ENCODE measurements around the gene NOL11. TPM values are rescaled to one million over a fixed set of nuclear protein-coding genes. Genes with fewer than 3 reads are reported as not detected.

Gene NOL11
- total RNA-seq, 2 donors from 2014 or later, result 18.6 to 18.9 TPM

DNA sequence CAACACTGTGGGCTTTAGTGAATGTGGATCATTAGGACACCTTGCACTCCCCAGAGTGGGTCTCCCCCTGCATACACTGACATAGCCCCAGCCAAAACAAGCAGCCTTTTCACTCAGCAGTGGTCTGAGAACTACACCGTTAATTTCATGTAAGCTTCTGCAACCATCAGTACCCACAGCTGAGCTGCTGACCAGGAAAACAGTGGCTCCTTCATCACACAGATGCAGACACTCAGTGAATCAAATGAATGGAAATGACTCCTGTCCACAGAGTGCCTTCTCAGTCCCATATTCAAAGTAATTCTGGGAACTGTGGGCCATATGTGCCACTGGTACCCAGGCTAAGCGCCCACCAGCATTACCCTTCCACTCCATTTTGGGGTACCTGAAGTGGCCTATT lies 39.3 kb upstream of the NOL11 start:
- no peak for DNase-seq (ENCODE audit: low spot score)
- Histone ChIP-seq H3K36me3 (no peaks in the 10 kb centered on the region), H3K4me1 (peaks cover 0 to 23% of the 10 kb centered on the region in 2 donors), H3K4me3 (no peak overlapping the region), H3K9me3 (no peaks in the 10 kb centered on the region), H3K27ac (no peak overlapping the region), H3K27me3 (no peaks in the 10 kb centered on the region)
- no peak for TF ChIP-seq CTCF (IDR thresholded peaks at IDR 0.05)

DNA sequence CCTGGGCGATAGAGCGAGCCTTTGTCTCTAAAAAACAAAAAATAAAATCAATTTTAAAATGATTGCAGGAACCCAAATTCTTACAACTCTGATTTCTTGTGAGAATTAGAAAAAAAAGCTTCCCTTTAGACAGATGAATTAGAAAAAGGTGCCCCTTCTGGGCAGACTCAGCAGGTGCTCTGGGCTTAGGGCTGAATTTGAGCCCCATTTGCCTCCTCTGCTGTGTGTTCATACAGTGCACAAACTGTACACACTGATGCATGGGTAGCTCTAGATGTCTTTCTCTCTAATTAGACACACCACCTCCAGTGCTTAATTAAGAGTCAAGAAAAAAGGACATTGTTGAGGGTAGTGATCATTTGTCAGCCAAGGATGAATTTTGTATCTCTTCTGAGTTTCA lies 38.5 kb upstream of the NOL11 start:
- Histone ChIP-seq H3K4me3 (no peak overlapping the region), H3K27me3 (no peaks in the 10 kb centered on the region), H3K27ac (no peak overlapping the region), H3K36me3 (no peaks in the 10 kb centered on the region), H3K4me1 (peaks cover 0 to 23% of the 10 kb centered on the region in 2 donors), H3K9me3 (no peaks in the 10 kb centered on the region)
- DNase-seq (ENCODE audit: low spot score), result no peak
- TF ChIP-seq CTCF (IDR thresholded peaks at IDR 0.05), result no peak

DNA sequence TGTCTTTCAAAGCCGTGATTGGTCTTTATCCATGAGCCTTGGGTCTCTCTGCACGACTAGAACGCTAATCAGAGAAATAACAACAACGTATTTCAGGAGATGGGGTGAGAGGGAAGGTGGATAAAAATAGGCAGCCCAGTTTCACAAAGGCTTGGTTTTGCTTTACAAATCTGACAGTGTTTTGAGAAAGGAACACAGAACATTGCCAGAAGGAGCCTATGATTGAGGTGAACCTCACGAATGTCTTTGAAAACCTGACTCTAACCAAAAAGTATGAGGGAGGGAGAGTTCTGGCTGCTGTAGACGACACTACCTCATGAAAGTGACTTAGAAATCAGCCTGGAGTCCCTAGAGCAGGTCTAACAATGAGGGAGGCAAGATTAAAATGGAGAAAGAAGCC lies 38.0 kb upstream of the NOL11 start:
- no peak for DNase-seq (ENCODE audit: low spot score)
- H3K4me1 ChIP-seq, result peaks cover 0 to 23% of the 10 kb centered on the region in 2 donors
- no peaks in the 10 kb centered on the region for H3K27me3 ChIP-seq
- no peak overlapping the region for H3K27ac ChIP-seq
- H3K36me3 ChIP-seq, result no peaks in the 10 kb centered on the region
- no peak for TF ChIP-seq CTCF (IDR thresholded peaks at IDR 0.05)
- H3K9me3 ChIP-seq, result no peaks in the 10 kb centered on the region
- no peak overlapping the region for H3K4me3 ChIP-seq

GRCh38 chr17:67680445-67681224 lies 37.1 kb upstream of the NOL11 start:
- H3K4me1 ChIP-seq, result peaks cover 0 to 16% of the 10 kb centered on the region in 2 donors
- H3K36me3 ChIP-seq, result no peaks in the 10 kb centered on the region
- H3K9me3 ChIP-seq, result no peaks in the 10 kb centered on the region
- H3K27ac ChIP-seq, result no peak overlapping the region
- TF ChIP-seq CTCF (IDR thresholded peaks at IDR 0.05), result no peak
- H3K27me3 ChIP-seq, result no peaks in the 10 kb centered on the region
- no peak for DNase-seq (ENCODE audit: low spot score)
- H3K4me3 ChIP-seq, result no peak overlapping the region

GRCh38 chr17:67682196-67682595 lies 35.5 kb upstream of the NOL11 start:
- no peak for DNase-seq (ENCODE audit: low spot score)
- no peak for TF ChIP-seq CTCF (IDR thresholded peaks at IDR 0.05)
- Histone ChIP-seq H3K4me3 (no peak overlapping the region), H3K36me3 (no peaks in the 10 kb centered on the region), H3K27ac (no peak overlapping the region), H3K4me1 (peaks cover 0 to 2% of the 10 kb centered on the region in 2 donors), H3K9me3 (no peaks in the 10 kb centered on the region), H3K27me3 (no peaks in the 10 kb centered on the region)

DNA sequence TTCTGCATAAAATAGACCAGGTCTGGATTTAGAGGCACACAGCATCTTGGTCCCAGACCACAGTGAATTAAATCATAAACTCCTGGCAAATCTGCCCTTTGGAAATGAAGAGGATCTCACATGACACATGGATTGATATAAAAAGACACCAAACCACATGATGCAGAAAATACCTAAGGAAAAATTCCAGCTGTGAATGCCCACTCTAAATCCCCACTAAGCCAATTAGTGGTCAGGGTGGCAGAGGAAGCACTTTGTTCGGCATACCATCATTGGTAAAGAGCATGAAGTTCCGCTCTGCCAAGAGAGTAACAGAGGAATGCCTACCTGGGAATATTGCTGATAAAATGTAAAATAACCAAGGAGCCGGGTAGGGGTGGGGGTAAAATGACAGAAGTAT lies 32.4 kb upstream of the NOL11 start:
- DNase-seq (ENCODE audit: low spot score), result no peak

More for the DNA sequence above, 32.4 kb upstream of the NOL11 start:
- Histone ChIP-seq H3K9me3 (no peaks in the 10 kb centered on the region), H3K27ac (no peak overlapping the region), H3K27me3 (no peaks in the 10 kb centered on the region), H3K36me3 (no peaks in the 10 kb centered on the region), H3K4me1 (no peaks in the 10 kb centered on the region), H3K4me3 (no peak overlapping the region)
- no peak for TF ChIP-seq CTCF (IDR thresholded peaks at IDR 0.05)

Data from right atrium auricular region (tissue), 2 donors.